Mesothelial cell of epicardium (in vitro differentiated cells): ENCODE measurements around the gene OR8H3. TPM values are rescaled to one million over a fixed set of nuclear protein-coding genes. Genes with fewer than 3 reads are reported as not detected.

Source experiments
- DNase-seq, 2 experiments: peaks; one replicate each; pipeline ENCODE4 v3.0.0; 2021; ENCODE audit warnings: low spot score in 2 of 2; ENCODE audit not compliant: unreplicated experiment in 2 of 2
- H3K27ac Mint-ChIP-seq: 2 replicates; pipeline ENCODE4 v1.8.0; 2021; ENCODE audit warnings: mixed read lengths
- H3K27me3 Mint-ChIP-seq: 2 replicates; pipeline ENCODE4 v1.8.0; 2021; ENCODE audit warnings: low read depth, mixed read lengths
- H3K36me3 Mint-ChIP-seq: 2 replicates; pipeline ENCODE4 v1.8.0; 2021; ENCODE audit warnings: mixed read lengths
- H3K4me1 Mint-ChIP-seq: 2 replicates; pipeline ENCODE4 v1.8.0; 2021; ENCODE audit warnings: mixed read lengths
- H3K4me3 Mint-ChIP-seq: 2 replicates; pipeline ENCODE4 v1.8.0; 2021; ENCODE audit warnings: mild to moderate bottlenecking, moderate library complexity, mixed read lengths
- H3K9me3 Mint-ChIP-seq: 2 replicates; pipeline ENCODE4 v1.8.0; 2021; ENCODE audit warnings: mixed read lengths
- total RNA-seq: library from RNA; stranded (reverse); gene quantifications from 3 replicates; pipeline ENCODE4 v1.2.1, GENCODE V29; 2021
- TF ChIP-seq, protein P1 (sequence below): fragments of 200-600 bp; sonication (generic); IDR thresholded peaks from one replicate; pipeline ENCODE4 v1.5.0; 2021; ENCODE audit warnings: antibody characterized with exemption; ENCODE audit not compliant: unreplicated experiment

The OR8H3 gene
- total RNA-seq, 1 donor from 2014 or later = not detected

- H3K27me3 Mint-ChIP-seq = no peaks in the 10 kb centered on the region
- H3K36me3 Mint-ChIP-seq = no peaks in the 10 kb centered on the region
- H3K4me3 Mint-ChIP-seq = no peak overlapping the region
- TF ChIP-seq, protein P1, sequence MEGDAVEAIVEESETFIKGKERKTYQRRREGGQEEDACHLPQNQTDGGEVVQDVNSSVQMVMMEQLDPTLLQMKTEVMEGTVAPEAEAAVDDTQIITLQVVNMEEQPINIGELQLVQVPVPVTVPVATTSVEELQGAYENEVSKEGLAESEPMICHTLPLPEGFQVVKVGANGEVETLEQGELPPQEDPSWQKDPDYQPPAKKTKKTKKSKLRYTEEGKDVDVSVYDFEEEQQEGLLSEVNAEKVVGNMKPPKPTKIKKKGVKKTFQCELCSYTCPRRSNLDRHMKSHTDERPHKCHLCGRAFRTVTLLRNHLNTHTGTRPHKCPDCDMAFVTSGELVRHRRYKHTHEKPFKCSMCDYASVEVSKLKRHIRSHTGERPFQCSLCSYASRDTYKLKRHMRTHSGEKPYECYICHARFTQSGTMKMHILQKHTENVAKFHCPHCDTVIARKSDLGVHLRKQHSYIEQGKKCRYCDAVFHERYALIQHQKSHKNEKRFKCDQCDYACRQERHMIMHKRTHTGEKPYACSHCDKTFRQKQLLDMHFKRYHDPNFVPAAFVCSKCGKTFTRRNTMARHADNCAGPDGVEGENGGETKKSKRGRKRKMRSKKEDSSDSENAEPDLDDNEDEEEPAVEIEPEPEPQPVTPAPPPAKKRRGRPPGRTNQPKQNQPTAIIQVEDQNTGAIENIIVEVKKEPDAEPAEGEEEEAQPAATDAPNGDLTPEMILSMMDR = no peak
- H3K9me3 Mint-ChIP-seq = peaks cover 54% of the 10 kb centered on the region
- no peak for DNase-seq
- H3K4me1 Mint-ChIP-seq = no peaks in the 10 kb centered on the region
- no peak overlapping the region for H3K27ac Mint-ChIP-seq
These were observed 29.2 kb downstream of the OR8H3 start for GRCh38 chr11:56151376-56151775.

DNA sequence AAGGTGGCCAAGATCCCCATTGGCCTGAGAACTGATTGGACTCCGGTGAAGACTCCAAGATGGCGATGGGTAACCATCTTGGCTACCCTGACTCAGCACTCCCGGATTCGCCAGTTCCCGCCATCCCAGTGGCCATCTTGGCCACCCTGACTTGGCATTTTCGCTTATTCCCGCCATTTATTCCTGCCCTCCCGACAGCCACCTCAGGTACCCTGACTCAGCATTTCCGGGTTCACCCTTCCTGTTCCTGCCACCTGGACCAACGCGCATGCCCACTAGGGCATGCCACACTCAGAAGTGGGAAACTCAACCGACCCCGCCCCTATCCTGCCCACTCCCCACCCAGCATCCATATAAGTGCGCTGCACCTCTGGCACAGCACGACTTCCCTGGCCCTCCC is 30.2 kb downstream of the OR8H3 start:
- TF ChIP-seq, protein P1 = no peak
- Mint-ChIP-seq H3K9me3 (peaks cover 61% of the 10 kb centered on the region), H3K27me3 (no peaks in the 10 kb centered on the region), H3K36me3 (no peaks in the 10 kb centered on the region), H3K4me3 (no peak overlapping the region), H3K4me1 (no peaks in the 10 kb centered on the region), H3K27ac (no peak overlapping the region)
- no peak for DNase-seq

- Mint-ChIP-seq H3K9me3 (peaks cover 18% of the 10 kb centered on the region), H3K4me3 (no peak within 1 kb of the TSS), H3K4me1 (no peaks in the 10 kb centered on the region), H3K27ac (no peak within 1 kb of the TSS), H3K36me3 (no peaks in the 10 kb centered on the region), H3K27me3 (no peaks in the 10 kb centered on the region)
- TF ChIP-seq, protein P1 = no peak
- no peak for DNase-seq
These were observed 38.0 kb downstream of the OR8H3 start, which contains the start of gene OR8K5 for GRCh38 chr11:56160217-56160616. Gene OR8K5 (minus strand): TSS chr11:56160317. CDS start chr11:56160317, 0 bp downstream.

DNA sequence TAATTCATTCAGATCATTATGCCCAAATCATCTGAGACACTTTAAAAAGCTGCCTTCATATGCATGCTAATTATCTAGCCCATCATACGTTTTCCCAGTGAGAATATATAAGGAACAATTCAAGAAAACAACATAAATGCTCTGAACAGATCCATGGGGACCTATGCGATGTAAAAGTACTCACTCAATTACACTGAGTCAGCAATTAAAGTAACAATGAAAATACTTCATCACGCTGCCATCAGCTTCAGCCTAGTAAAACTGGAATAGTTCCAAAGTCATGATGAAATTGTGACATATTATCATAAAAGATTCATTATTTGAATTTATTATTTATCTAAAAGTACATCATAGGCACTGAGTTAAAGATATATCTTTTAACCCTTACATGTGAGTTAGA is 41.6 kb downstream of the OR8H3 start:
- no peaks in the 10 kb centered on the region for H3K36me3 Mint-ChIP-seq
- no peak overlapping the region for H3K4me3 Mint-ChIP-seq
- no peaks in the 10 kb centered on the region for H3K4me1 Mint-ChIP-seq
- TF ChIP-seq, protein P1 = no peak
- H3K27ac Mint-ChIP-seq = no peak overlapping the region
- no peaks in the 10 kb centered on the region for H3K27me3 Mint-ChIP-seq
- no peak for DNase-seq
- no peaks in the 10 kb centered on the region for H3K9me3 Mint-ChIP-seq

DNA sequence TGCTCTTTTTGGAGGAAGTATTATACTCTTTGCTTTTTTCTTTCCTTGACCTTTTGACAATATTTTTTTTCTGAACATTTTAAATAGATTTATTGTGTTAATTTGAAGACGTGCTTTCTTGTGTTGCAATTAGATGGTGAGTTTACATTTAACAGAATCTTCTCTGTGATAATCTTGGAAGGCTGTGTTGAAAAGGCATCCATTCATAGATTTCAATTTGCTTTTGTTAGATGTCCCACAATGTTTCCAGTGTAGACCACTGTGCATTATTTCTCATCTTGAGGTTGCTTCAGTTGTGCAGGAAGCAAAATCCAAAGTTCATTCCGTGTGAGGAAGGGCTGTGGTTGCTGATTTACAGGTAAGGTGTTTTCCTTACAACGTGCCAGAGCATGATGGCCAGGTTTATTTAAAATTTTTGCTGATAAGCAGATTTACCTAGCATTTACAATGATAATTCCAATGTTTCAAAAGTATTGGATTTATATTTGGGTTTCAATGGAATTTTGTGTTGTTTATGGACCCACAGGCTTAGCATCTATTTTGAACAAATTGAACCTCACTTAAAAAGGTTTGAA is 50.2 kb downstream of the OR8H3 start:
- Mint-ChIP-seq H3K27me3 (no peaks in the 10 kb centered on the region), H3K27ac (no peak overlapping the region), H3K9me3 (peaks cover 3% of the 10 kb centered on the region), H3K4me1 (no peaks in the 10 kb centered on the region), H3K36me3 (no peaks in the 10 kb centered on the region), H3K4me3 (no peak overlapping the region)
- TF ChIP-seq, protein P1 = no peak
- no peak for DNase-seq

Other genes with a start within 250 kb of the OR8H3 start
- gene TRIM51, start 239.1 kb upstream of the OR8H3 start, total RNA-seq = not detected in 3 replicates
- not detected in 3 replicates for gene OR5W2, start 207.8 kb upstream of the OR8H3 start, total RNA-seq
- not detected in 3 replicates for gene OR5I1, start 186.0 kb upstream of the OR8H3 start, total RNA-seq
- not detected in 3 replicates for gene OR10AG1, start 152.4 kb upstream of the OR8H3 start, total RNA-seq
- gene OR5F1, start 127.7 kb upstream of the OR8H3 start, total RNA-seq = not detected in 3 replicates
- not detected in 3 replicates for gene OR5AS1, start 94.7 kb upstream of the OR8H3 start, total RNA-seq
- not detected in 3 replicates for gene OR8I2, start 29.1 kb upstream of the OR8H3 start, total RNA-seq
- not detected in 3 replicates for gene OR8H2, start 18.7 kb upstream of the OR8H3 start, total RNA-seq
- not detected in 3 replicates for gene OR8J3, start 17.8 kb downstream of the OR8H3 start, total RNA-seq
- gene OR8K5, start 37.9 kb downstream of the OR8H3 start, total RNA-seq = not detected in 3 replicates
- gene OR5J2, start 54.2 kb downstream of the OR8H3 start, total RNA-seq = not detected in 3 replicates
- gene OR5T2, start 111.9 kb downstream of the OR8H3 start, total RNA-seq = not detected in 3 replicates
- not detected in 3 replicates for gene OR5T3, start 129.9 kb downstream of the OR8H3 start, total RNA-seq
- not detected in 3 replicates for gene OR5T1, start 151.8 kb downstream of the OR8H3 start, total RNA-seq
- gene OR8H1, start 169.9 kb downstream of the OR8H3 start, total RNA-seq = not detected in 3 replicates
- gene OR8K3, start 192.8 kb downstream of the OR8H3 start, total RNA-seq = not detected in 3 replicates
- not detected in 3 replicates for gene OR8K1, start 223.7 kb downstream of the OR8H3 start, total RNA-seq
- gene OR8J1, start 231.9 kb downstream of the OR8H3 start, total RNA-seq = not detected in 3 replicates